GM18508 (cell line): ENCODE measurements around the gene TFEB.
"Not testable (repeated sequence)": the region's sequence is repeated elsewhere in the genome, so short reads cannot be mapped to it uniquely, and the experiment has no call there.

Experiments
- ATAC-seq: cut with Tn5 transposase; IDR thresholded peaks from one replicate; pipeline ENCODE4 v1.9.1; 2021; ENCODE audit warnings: moderate number of reproducible peaks; ENCODE audit not compliant: insufficient read depth, unreplicated experiment

The TFEB gene

DNA sequence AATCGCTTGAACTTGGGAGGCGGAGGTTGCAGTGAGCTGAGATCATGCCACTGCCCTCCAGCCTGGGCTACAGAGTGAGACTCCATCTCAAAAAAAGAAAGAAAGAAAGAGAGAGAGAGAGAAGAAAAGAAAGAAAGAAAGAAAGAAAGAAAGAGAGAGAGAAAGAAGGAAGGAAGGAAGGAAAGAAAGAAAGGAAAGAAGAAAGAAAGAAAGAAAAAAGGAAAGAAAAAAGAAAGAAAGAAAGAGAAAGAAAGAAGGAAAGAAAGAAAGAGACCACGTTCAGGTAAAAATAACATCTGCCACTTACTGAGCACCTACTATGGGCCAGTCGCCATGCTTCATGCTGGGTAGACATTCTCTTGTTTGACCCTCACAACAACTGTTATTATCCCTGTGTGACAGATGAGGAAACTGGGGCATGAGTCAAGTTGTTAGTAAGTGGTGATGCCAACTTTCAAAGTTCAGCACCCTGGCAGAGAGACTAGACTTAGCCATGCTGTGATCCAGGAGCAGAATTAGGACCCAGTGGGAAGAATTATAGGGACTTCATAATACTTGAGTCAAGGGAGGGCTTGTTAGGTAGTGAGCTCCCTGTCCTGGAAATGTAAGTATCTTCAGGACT is 30.7 kb upstream of the TFEB start:
- not testable (repeated sequence) for ATAC-seq

- no peak for ATAC-seq
These were observed 28.1 kb upstream of the TFEB start for GRCh38 chr6:41763470-41763869.

GRCh38 chr6:41759905-41760579 is 24.6 kb upstream of the TFEB start:
- ATAC-seq: no peak

DNA sequence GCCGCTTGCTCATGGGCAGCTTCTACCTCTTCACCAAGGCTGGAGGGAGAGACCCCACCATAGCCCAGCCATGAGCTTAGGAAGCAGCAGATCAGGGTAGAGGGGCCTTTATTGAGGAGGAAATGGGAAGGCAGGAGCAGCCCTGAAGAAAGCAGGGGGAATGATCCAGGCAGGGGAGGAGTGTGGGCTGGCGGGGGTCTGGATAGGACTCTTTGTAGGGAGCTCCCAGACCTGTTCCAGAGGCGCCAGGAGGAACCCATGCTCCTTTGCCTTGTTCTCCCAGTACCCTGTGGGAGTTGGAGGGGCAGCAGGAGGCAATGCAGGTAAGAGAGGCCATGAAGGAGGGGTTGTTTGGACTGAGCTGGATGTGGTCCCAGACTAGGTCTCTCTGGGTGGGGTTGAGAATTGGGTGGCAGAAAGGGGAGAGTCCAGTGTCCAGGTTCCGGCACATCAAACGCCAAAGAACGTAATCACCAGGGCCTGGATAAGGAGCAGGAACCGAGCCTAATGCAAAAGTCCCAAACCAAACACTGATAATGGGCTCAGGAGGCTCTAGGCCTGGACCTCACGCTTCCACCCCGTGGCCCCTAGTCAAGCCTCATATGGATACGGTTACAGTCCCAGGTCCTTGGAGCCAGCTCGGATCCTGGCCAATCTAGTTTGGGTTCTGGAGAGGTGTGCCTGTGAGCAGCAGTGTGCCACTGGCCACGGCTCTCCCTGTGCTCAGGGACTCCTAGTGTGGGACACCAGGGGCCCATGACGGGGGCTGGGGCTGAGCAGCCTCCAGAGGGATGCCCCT is 23.9 kb upstream of the TFEB start:
- no peak for ATAC-seq

GRCh38 chr6:41758641-41759035 is 23.2 kb upstream of the TFEB start:
- no peak for ATAC-seq

- no peak for ATAC-seq
These were observed 22.7 kb upstream of the TFEB start for GRCh38 chr6:41757931-41758640.

DNA sequence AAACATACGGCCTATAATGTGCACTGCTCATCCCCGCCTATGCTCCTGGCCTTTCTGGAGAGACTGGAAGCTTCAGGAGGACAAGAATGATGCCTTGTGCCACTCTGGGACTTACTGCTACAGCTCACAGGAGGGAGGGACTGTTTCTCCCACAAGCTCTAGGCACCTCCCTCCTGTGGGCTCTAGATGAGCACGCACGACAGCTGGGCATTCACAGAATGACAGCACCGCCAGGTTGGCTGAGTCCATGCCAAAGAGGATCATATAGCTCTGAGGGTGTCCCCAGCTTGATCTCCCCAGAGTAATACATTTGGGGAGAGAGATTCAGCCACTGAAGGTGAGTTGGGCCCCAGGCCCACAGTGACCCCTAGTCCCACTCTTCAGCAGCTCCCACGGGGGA is 21.9 kb upstream of the TFEB start:
- no peak for ATAC-seq

- no peak for ATAC-seq
These were observed 20.9 kb upstream of the TFEB start for GRCh38 chr6:41756354-41756753.

- no peak for ATAC-seq
These were observed 20.5 kb upstream of the TFEB start for GRCh38 chr6:41755895-41756294.

DNA sequence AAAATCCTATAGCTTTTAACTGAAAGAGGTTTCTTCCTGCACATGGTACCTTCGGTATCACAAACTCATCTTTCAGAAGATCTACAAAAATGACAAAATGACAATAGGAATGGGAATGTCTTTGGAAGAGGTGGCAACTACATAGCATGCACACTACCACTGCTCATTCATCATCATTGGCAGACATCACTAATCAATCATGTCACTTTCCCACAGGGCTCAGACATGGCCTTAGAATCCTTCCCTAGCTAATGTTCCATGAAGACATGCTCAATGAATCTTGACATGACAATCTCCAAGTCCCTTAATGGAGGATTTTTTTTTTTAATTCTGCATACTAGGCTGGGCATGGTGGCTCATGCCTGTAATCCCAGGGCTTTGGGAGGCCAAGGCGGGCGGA is 15.0 kb upstream of the TFEB start:
- ATAC-seq: no peak

- no peak for ATAC-seq
These were observed 13.1 kb upstream of the TFEB start for GRCh38 chr6:41748542-41748941.

DNA sequence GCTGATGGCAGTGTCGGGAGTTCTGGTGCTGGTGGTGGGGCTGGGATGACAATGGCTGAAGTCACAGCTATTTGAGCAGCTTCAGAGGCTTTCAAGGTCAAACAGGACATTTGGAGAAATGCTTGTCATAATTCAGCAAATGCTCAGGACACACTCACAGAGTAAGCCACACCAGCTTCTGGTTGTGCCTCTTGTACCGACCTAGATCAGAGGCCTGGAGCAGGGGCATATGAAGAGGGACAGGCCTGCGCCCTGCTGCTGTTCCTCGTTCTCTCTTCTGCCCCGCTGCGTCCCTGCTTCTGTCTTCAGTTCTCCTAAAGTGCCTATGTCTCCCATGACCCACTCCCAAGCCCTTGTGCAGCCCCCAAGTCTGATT is 12.7 kb upstream of the TFEB start:
- ATAC-seq: no peak

DNA sequence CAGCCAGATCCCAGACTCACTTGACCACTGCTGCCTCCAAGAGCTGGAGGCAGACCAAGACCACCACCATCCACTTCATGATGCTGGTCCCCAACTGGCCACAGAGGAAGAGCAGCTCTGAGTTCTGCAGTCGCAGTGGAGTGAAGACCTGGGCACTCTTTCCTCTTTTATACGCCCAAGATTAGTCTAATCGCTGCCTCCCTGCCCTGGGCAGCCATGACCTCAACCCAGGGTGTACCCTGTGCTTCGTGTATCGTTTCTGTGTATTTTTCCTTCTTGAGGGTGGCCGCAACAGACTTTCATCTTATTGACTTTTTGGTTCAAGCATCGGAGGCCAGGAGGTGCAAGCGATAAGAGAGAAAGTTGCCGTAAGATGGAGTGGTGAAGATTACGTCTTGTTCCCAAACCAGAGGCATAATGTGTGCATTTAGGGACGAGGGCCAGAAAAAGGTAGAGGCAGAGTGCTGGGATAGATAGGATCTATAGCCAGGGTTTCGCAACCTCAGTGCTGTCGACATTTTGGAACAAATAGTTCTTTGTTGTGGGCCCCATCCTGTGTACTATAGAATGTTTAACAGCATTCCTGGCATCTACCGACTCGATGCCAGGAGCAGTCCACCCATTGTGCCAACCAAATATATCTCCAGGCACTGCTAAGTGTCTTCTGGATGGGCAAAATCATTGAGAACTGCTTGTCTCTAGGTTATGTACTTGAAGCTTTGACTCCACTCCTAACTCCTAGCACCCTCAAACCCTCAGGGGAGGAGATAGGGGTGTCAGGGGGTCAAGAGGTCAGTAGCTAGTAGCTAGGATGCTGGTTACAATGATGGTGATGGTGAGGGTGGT is 12.1 kb upstream of the TFEB start, which contains the start of gene PGC:
PGC (minus strand) TSS at position 142 of the 846 bp plus-strand sequence; CDS start at position 79, 63 bp downstream.
- ATAC-seq: no peak

DNA sequence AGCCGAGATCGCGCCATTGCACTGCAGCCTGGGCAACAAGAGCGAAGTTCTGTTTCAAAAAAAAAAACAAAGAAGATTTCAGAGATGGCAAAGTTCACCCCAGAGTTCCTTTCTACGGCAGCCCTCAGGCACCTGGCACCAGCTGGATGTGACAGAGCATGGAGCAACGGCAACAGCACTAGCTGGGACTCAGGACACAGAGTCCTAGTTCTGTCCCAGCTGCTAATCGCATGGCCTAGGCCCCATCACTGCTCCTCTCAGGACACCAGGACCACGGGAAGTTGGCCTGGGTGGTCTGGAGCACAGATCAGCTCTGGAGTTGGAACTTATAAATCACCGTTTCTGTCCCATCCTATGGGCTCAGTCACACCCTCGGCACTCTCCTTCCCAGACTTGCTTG is 10.7 kb upstream of the TFEB start:
- no peak for ATAC-seq

DNA sequence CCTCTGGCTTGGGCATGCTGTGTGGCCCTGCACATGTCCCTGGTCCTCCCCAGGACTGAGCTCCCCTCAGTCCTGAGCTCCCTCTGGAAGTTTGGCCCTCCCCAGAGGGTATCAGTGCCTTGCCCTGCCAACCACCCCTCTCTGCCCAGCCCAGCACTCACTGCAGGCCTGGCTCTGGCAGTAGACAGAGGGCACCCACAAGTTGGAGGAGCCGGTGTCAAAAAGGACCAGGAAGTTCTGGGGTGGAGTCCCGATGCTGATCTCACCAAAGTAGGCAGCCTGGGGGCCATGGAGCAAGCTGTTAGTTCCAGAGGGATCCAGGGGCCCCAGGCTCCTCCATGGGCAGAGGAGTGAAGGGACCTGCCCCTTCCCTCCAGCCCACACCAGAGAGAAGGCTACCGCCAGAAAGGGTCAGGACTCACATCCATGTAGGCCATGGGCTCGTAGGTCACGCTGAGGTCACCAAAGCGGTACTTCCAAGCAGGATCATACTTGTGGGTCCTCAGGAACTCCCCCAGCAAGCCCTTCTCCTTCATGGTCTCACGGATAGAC is 8.9 kb upstream of the TFEB start:
- no peak for ATAC-seq

GRCh38 chr6:41743406-41744235 is 8.2 kb upstream of the TFEB start:
- no peak for ATAC-seq

DNA sequence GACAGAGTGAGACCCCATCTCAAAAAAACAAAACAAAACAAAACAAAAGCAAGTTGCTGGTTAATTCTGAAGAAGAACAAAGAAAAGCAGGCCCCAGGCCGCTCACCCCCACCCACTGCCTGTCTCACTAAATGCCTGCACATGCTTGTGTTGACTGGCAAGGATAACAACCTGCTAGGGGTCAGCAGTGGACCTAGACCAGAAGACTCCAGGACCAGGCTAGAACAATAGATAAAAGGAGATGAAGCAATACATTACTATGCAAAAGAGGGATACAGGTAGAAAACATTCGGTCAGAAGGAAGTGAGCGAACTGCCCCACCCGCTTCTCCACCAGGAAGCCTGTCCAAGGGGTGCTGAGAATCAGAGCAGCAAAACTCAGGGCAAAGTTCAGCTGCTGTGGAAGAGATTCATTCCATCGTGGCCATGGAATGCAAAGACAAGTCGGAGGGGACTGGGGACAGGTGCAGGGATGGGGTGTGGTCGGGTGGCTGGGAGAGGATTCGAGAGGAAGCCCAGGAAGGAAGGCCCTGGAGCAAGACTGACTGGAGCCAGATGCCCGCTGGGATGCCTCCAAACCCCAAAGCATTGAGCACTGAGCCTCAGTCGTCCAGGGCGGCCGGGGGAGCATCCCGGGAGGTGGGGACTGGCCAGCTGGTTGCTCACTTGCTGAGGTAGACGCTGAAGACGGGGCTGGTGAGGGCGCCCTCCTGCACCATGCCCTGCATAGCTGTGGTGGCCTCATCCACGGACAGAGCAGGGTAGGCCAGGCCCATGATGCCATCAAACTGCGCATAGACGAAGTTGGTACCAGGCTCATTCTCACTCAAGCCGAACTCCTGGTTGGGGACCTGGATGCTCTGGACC is 6.5 kb upstream of the TFEB start:
- no peak for ATAC-seq
